ENCODE results near the gene TSPAN6.

The TSPAN6 gene

GRCh38 chrX:100680756-100681155, 44.1 kb upstream of the TSPAN6 start:
- Histone ChIP-seq H3K27ac (no peak overlapping the region), H3K36me3 (peaks cover 5% of the 10 kb centered on the region), H3K27me3 (ENCODE audit: insufficient read depth, low read depth, severe bottlenecking) (peaks cover 4% of the 10 kb centered on the region), H3K4me3 (ENCODE audit: low read depth, low read length) (no peak overlapping the region), H3K9me3 (ENCODE audit: severe bottlenecking) (no peaks in the 10 kb centered on the region)
- no peak for TF ChIP-seq CTCF (IDR thresholded peaks at IDR 0.05; ENCODE audit: low read depth, low read length)
- DNase-seq, result no peak

GRCh38 chrX:100677611-100678181, 41.1 kb upstream of the TSPAN6 start:
- Histone ChIP-seq H3K9me3 (ENCODE audit: severe bottlenecking) (no peaks in the 10 kb centered on the region), H3K4me3 (ENCODE audit: low read depth, low read length) (no peak overlapping the region), H3K27me3 (ENCODE audit: insufficient read depth, low read depth, severe bottlenecking) (peaks cover 4% of the 10 kb centered on the region), H3K27ac (no peak overlapping the region), H3K36me3 (peaks cover 3% of the 10 kb centered on the region)
- no peak for TF ChIP-seq CTCF (IDR thresholded peaks at IDR 0.05; ENCODE audit: low read depth, low read length)
- DNase-seq, result no peak

GRCh38 chrX:100674705-100675104, 38.1 kb upstream of the TSPAN6 start:
- H3K27me3 ChIP-seq (ENCODE audit: insufficient read depth, low read depth, severe bottlenecking), result no peaks in the 10 kb centered on the region
- no peaks in the 10 kb centered on the region for H3K9me3 ChIP-seq (ENCODE audit: severe bottlenecking)
- TF ChIP-seq CTCF (IDR thresholded peaks at IDR 0.05; ENCODE audit: low read depth, low read length), result no peak
- H3K4me3 ChIP-seq (ENCODE audit: low read depth, low read length), result no peak overlapping the region
- no peak for DNase-seq
- no peak overlapping the region for H3K27ac ChIP-seq
- H3K36me3 ChIP-seq, result no peaks in the 10 kb centered on the region; the same call in 1 of the 2 replicates

GRCh38 chrX:100673397-100673953, 36.9 kb upstream of the TSPAN6 start:
- Histone ChIP-seq H3K27me3 (ENCODE audit: insufficient read depth, low read depth, severe bottlenecking) (no peaks in the 10 kb centered on the region), H3K36me3 (no peaks in the 10 kb centered on the region; the same call in 1 of the 2 replicates), H3K27ac (no peak overlapping the region), H3K9me3 (ENCODE audit: severe bottlenecking) (no peaks in the 10 kb centered on the region), H3K4me3 (ENCODE audit: low read depth, low read length) (no peak overlapping the region)
- no peak for DNase-seq
- TF ChIP-seq CTCF (IDR thresholded peaks at IDR 0.05; ENCODE audit: low read depth, low read length), result no peak

GRCh38 chrX:100672966-100673365, 36.4 kb upstream of the TSPAN6 start:
- no peak overlapping the region for H3K4me3 ChIP-seq (ENCODE audit: low read depth, low read length)
- H3K27ac ChIP-seq, result no peak overlapping the region
- H3K36me3 ChIP-seq, result no peaks in the 10 kb centered on the region; the same call in 1 of the 2 replicates
- H3K9me3 ChIP-seq (ENCODE audit: severe bottlenecking), result no peaks in the 10 kb centered on the region
- DNase-seq, result no peak
- H3K27me3 ChIP-seq (ENCODE audit: insufficient read depth, low read depth, severe bottlenecking), result no peaks in the 10 kb centered on the region
- TF ChIP-seq CTCF (IDR thresholded peaks at IDR 0.05; ENCODE audit: low read depth, low read length), result no peak

- no peak for DNase-seq
- Histone ChIP-seq H3K9me3 (ENCODE audit: severe bottlenecking) (no peaks in the 10 kb centered on the region), H3K27me3 (ENCODE audit: insufficient read depth, low read depth, severe bottlenecking) (no peaks in the 10 kb centered on the region), H3K27ac (no peak overlapping the region), H3K4me3 (ENCODE audit: low read depth, low read length) (no peak overlapping the region), H3K36me3 (no peaks in the 10 kb centered on the region)
- TF ChIP-seq CTCF (IDR thresholded peaks at IDR 0.05; ENCODE audit: low read depth, low read length), result no peak
Observed at GRCh38 chrX:100663642-100664041, 27.0 kb upstream of the TSPAN6 start.

Measured in WERI-Rb-1 (cell line).